ENCODE measurements around the gene TNS3. TPM values are rescaled to one million over a fixed set of nuclear protein-coding genes. Genes with fewer than 3 reads are reported as not detected.

Gene TNS3
- total and polyA plus RNA-seq, 2 of the 13 experiments (the other 11 are each of a cell fraction or from before 2014, with no cell fraction given), result 52.9 to 55.7 TPM

DNA sequence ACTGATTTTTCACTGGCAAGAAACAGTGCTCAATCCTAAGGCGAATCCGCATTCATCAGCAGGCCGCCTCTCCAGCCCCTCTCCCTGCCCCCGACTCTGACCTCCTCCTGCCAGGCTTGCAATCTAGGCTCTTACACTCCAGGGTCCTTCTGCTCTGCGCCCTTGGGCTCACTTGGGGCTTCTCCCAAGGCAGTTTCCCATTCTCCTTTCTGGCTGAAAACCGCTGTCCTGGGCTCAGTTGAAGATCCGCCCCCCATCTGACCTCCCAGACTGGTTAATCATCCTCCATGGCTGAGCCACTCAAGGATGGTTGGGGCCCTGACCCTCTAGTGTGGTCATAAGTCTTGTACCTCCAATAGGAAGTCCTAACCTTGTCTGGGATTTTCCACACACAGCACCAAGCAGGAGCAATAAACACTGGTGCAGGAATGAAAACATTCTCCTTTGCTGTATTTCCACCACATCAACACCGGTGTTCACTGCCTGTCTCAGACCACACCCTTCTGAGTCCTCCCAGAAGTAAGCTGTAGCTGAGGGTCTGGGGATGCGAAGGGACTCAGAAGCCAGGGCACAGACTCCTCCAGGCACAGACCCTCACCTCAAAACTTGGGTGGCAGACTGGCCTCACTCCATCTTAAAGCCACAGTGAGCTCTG is 42.4 kb downstream of the TNS3 start:
- H2AFZ ChIP-seq (ENCODE audit: low read length), result no peak overlapping the region
- ATAC-seq, result peak; percentile 77
- CTCF ChIA-PET (ENCODE audit: low intra/inter-chr PET ratio, low total read pairs), result no interaction called here
- peak overlapping the region; percentile 76 for H3K9ac ChIP-seq (ENCODE audit: insufficient read depth, low read depth, low read length)
- peaks cover 96% of the 10 kb centered on the region for H3K79me2 ChIP-seq (ENCODE audit: insufficient read depth, low read length)
- H3K4me1 ChIP-seq (ENCODE audit: insufficient read depth, low read length), result peaks cover 100% of the 10 kb centered on the region
- peak overlapping the region; percentile 63 to 72 (median 69) for H3K4me3 ChIP-seq (replicated peaks in 1 of 3; ENCODE audit: insufficient read depth in 1 of 3, low read depth in 2 of 3, low read length in 3 of 3)
- peak; percentile 89 for DNase-seq (ENCODE audit: low spot score)
- peak overlapping the region; percentile 90 for H3K4me2 ChIP-seq (ENCODE audit: low read depth, low read length)
- in situ Hi-C loops (cut with HindIII; ENCODE audit: extremely low pct_ligation_motif_present, low pct_unique_long_range_greater_than_20kb) (no loop called here), intact Hi-C loops (cut with micrococcal nuclease; ENCODE audit: unreplicated experiment) (loop anchor here (1.0 to 5.0 kb wide), 3 partner anchors 32 to 193 kb away; no protein-coding TSS in a partner anchor)
- no peaks in the 10 kb centered on the region for H3K9me3 ChIP-seq (ENCODE audit: low read length)
- FAIRE-seq, result peak; percentile 90
- 12% methylated on average over 8 of the region's 9 CpGs for WGBS (ENCODE audit: low lambda C conversion rate)
- BruUV-seq (replicated peaks), result no TSS peak
- H3K27ac ChIP-seq (ENCODE audit: extremely low read length, insufficient read depth, low read length), result peak overlapping the region; percentile 79
- no peaks in the 10 kb centered on the region; a peak in 1 of 5 replicates for H3K27me3 ChIP-seq (ENCODE audit: control insufficient read depth in 1 of 2, insufficient read depth in 2 of 2, low read length in 2 of 2)
- POLR2A ChIA-PET, result interaction anchor here (0.8 to 2.1 kb wide), 16 partner anchors 20 to 247 kb away, joined by 3 to 16 read pairs (median 4); no protein-coding TSS in a partner anchor
- peaks cover 1 to 4% of the 10 kb centered on the region in 2 experiments; a peak in 2 of 5 replicates for H3K36me3 ChIP-seq (replicated peaks in 1 of 2; ENCODE audit: control insufficient read depth in 1 of 2, insufficient read depth in 2 of 2, low read length in 2 of 2)
- H4K20me1 ChIP-seq (ENCODE audit: insufficient read depth, low read length), result peaks cover 22% of the 10 kb centered on the region
- TF ChIP-seq POLR2G (IDR thresholded peaks at IDR 0.05; ENCODE audit: low read depth, low read length) (peak; percentile 86), GATA4 (IDR thresholded peaks at IDR 0.05; ENCODE audit: borderline replicate concordance, low read depth) (peak; percentile 35; the same call in 1 of the 2 replicates), MEIS2 (CRISPR knock-in tag; IDR thresholded peaks at IDR 0.05) (0 out of 2 replicates have a peak, but pooled peaks have one; percentile 16), SALL1 (CRISPR knock-in tag; IDR thresholded peaks at IDR 0.05) (peak; percentile 38), NFYC (CRISPR knock-in tag; IDR thresholded peaks at IDR 0.05) (peak; percentile 51), RFXAP (CRISPR knock-in tag; IDR thresholded peaks at IDR 0.05; ENCODE audit: borderline replicate concordance) (0 out of 2 replicates have a peak, but pooled peaks have one; percentile 34), RFXANK (CRISPR knock-in tag; IDR thresholded peaks at IDR 0.05) (0 out of 2 replicates have a peak, but pooled peaks have one; percentile 52), HOXD1 (CRISPR knock-in tag; IDR thresholded peaks at IDR 0.05) (0 out of 2 replicates have a peak, but pooled peaks have one; percentile 28), ARHGAP35 (CRISPR knock-in tag; IDR thresholded peaks at IDR 0.05; ENCODE audit: borderline replicate concordance) (no peak), SOX5 (CRISPR knock-in tag; IDR thresholded peaks at IDR 0.05; ENCODE audit: borderline replicate concordance) (peak; percentile 63; the same call in 1 of the 2 replicates), MED1 (CRISPR knock-in tag; IDR thresholded peaks at IDR 0.05) (peak; percentile 73), IKZF4 (CRISPR knock-in tag; IDR thresholded peaks at IDR 0.05; ENCODE audit: borderline replicate concordance, low read depth, not compliant biosample characterization) (no peak), KDM1A (CRISPR knock-in tag; IDR thresholded peaks at IDR 0.05) (peak; percentile 38; the same call in 1 of the 2 replicates), SAP130 (CRISPR knock-in tag; IDR thresholded peaks at IDR 0.05; ENCODE audit: low read depth) (peak; percentile 72), HOXA3 (CRISPR knock-in tag; IDR thresholded peaks at IDR 0.05) (peak; percentile 59; the same call in 1 of the 2 replicates), ZNF331 (CRISPR knock-in tag; IDR thresholded peaks at IDR 0.05) (peak; percentile 69)
- TF ChIP-seq, protein P1, sequence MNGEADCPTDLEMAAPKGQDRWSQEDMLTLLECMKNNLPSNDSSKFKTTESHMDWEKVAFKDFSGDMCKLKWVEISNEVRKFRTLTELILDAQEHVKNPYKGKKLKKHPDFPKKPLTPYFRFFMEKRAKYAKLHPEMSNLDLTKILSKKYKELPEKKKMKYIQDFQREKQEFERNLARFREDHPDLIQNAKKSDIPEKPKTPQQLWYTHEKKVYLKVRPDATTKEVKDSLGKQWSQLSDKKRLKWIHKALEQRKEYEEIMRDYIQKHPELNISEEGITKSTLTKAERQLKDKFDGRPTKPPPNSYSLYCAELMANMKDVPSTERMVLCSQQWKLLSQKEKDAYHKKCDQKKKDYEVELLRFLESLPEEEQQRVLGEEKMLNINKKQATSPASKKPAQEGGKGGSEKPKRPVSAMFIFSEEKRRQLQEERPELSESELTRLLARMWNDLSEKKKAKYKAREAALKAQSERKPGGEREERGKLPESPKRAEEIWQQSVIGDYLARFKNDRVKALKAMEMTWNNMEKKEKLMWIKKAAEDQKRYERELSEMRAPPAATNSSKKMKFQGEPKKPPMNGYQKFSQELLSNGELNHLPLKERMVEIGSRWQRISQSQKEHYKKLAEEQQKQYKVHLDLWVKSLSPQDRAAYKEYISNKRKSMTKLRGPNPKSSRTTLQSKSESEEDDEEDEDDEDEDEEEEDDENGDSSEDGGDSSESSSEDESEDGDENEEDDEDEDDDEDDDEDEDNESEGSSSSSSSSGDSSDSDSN (CRISPR knock-in tag; IDR thresholded peaks at IDR 0.05), result peak; percentile 33; the same call in 1 of the 2 replicates
- TF ChIP-seq, protein P2, sequence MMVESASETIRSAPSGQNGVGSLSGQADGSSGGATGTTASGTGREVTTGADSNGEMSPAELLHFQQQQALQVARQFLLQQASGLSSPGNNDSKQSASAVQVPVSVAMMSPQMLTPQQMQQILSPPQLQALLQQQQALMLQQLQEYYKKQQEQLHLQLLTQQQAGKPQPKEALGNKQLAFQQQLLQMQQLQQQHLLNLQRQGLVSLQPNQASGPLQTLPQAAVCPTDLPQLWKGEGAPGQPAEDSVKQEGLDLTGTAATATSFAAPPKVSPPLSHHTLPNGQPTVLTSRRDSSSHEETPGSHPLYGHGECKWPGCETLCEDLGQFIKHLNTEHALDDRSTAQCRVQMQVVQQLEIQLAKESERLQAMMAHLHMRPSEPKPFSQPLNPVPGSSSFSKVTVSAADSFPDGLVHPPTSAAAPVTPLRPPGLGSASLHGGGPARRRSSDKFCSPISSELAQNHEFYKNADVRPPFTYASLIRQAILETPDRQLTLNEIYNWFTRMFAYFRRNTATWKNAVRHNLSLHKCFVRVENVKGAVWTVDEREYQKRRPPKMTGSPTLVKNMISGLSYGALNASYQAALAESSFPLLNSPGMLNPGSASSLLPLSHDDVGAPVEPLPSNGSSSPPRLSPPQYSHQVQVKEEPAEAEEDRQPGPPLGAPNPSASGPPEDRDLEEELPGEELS (CRISPR knock-in tag; IDR thresholded peaks at IDR 0.05), result peak; percentile 72
- TF ChIP-seq, protein P3, sequence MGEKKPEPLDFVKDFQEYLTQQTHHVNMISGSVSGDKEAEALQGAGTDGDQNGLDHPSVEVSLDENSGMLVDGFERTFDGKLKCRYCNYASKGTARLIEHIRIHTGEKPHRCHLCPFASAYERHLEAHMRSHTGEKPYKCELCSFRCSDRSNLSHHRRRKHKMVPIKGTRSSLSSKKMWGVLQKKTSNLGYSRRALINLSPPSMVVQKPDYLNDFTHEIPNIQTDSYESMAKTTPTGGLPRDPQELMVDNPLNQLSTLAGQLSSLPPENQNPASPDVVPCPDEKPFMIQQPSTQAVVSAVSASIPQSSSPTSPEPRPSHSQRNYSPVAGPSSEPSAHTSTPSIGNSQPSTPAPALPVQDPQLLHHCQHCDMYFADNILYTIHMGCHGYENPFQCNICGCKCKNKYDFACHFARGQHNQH (CRISPR knock-in tag; IDR thresholded peaks at IDR 0.05), result peak; percentile 17; the same call in 1 of the 2 replicates
- TF ChIP-seq, protein P4, sequence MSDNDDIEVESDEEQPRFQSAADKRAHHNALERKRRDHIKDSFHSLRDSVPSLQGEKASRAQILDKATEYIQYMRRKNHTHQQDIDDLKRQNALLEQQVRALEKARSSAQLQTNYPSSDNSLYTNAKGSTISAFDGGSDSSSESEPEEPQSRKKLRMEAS (IDR thresholded peaks at IDR 0.05), result 0 out of 2 replicates have a peak, but pooled peaks have one; percentile 55

All from HepG2 (cell line).